Liver (tissue), 9 donors: Measurements from ENCODE around the gene SERPINB1. TPM values are rescaled to one million over a fixed set of nuclear protein-coding genes. Genes with fewer than 3 reads are reported as not detected.

ENCODE experiments used
- DNase-seq: peaks from one replicate; pipeline ENCODE4 v3.0.0-alpha.2; 2017; ENCODE audit warnings: low spot score
- H3K27ac ChIP-seq, 2 donors: one replicate each; pipeline ENCODE4 v1.7.0; 2013; ENCODE audit warnings: inconsistent platforms in 2 of 2, low read length in 2 of 2, control low read depth in 1 of 2, low read depth in 1 of 2, mild to moderate bottlenecking in 1 of 2
- H3K27me3 ChIP-seq, 4 donors: one replicate each; pipeline versions ENCODE4 v1.6.1 to v1.7.0; 2013; ENCODE audit warnings: low read length in 3 of 4, inconsistent platforms in 1 of 4, mild to moderate bottlenecking in 1 of 4, moderate library complexity in 1 of 4; ENCODE audit not compliant: control insufficient read depth in 4 of 4, insufficient read depth in 4 of 4
- H3K36me3 ChIP-seq, 4 donors: one replicate each; pipeline versions ENCODE4 v1.6.1 to v1.7.0; 2013; ENCODE audit warnings: low read length in 3 of 4, mild to moderate bottlenecking in 3 of 4, low read depth in 1 of 4, moderate library complexity in 1 of 4; ENCODE audit not compliant: control insufficient read depth in 4 of 4, insufficient read depth in 3 of 4
- H3K4me1 ChIP-seq, 4 donors: one replicate each; pipeline versions ENCODE4 v1.6.1 to v1.7.0; 2013; ENCODE audit warnings: low read length in 3 of 4, mild to moderate bottlenecking in 3 of 4, moderate library complexity in 1 of 4; ENCODE audit not compliant: control insufficient read depth in 4 of 4, insufficient read depth in 4 of 4
- H3K4me3 ChIP-seq, 3 donors: one replicate each; pipeline versions ENCODE4 v1.6.1 to v1.7.0; 2013; ENCODE audit warnings: low read length in 3 of 3, control low read depth in 1 of 3, low read depth in 1 of 3, mild to moderate bottlenecking in 1 of 3
- H3K9ac ChIP-seq, 2 donors: one replicate each; pipeline ENCODE4 v1.7.0; 2013; ENCODE audit warnings: low read length in 2 of 2, mild to moderate bottlenecking in 2 of 2, moderate library complexity in 2 of 2, control low read depth in 1 of 2, low read depth in 1 of 2
- H3K9me3 ChIP-seq, 4 donors: one replicate each; pipeline versions ENCODE4 v1.6.1 to v1.7.0; 2013; ENCODE audit warnings: low read length in 3 of 4; ENCODE audit not compliant: control insufficient read depth in 4 of 4
- CTCF ChIP-seq: fragments of 150-350 bp; IDR thresholded peaks from 2 replicates; pipeline ENCODE4 v1.5.1; 2017; ENCODE audit warnings: improper control_type of control experiment, low read depth, low read length; ENCODE audit not compliant: missing input control
- FOXA1 ChIP-seq: IDR thresholded peaks from 2 replicates; pipeline ENCODE4 v1.6.1; 2016; ENCODE audit warnings: antibody characterized with exemption
- FOXA2 ChIP-seq: IDR thresholded peaks from 2 replicates; pipeline ENCODE4 v1.6.1; 2016; ENCODE audit warnings: antibody characterized with exemption
- GABPA ChIP-seq, 2 donors: IDR thresholded peaks in 1 of 2; conservative IDR thresholded peaks in 1 of 2; 2 replicates each; pipeline ENCODE4 v1.6.1; 2016; ENCODE audit warnings: antibody characterized with exemption in 2 of 2, mild to moderate bottlenecking in 1 of 2, moderate library complexity in 1 of 2
- HNF4A ChIP-seq, 2 donors: conservative IDR thresholded peaks; 2 replicates each; pipeline ENCODE4 v1.6.1; 2016; ENCODE audit warnings: antibody characterized with exemption in 2 of 2, mild to moderate bottlenecking in 2 of 2
- HNF4G ChIP-seq: IDR thresholded peaks from 2 replicates; pipeline ENCODE4 v1.6.1; 2016; ENCODE audit warnings: antibody characterized with exemption
- JUND ChIP-seq, 2 donors: IDR thresholded peaks; 2 replicates each; pipeline ENCODE4 v1.6.1; 2016; ENCODE audit warnings: antibody characterized with exemption in 2 of 2
- NR2F2 ChIP-seq: IDR thresholded peaks from 2 replicates; pipeline ENCODE4 v1.6.1; 2016; ENCODE audit warnings: antibody characterized with exemption
- RAD21 ChIP-seq, 2 donors: IDR thresholded peaks; 2 replicates each; pipeline ENCODE4 v1.6.1; 2016; ENCODE audit warnings: antibody characterized with exemption in 2 of 2, mild to moderate bottlenecking in 2 of 2
- REST ChIP-seq: IDR thresholded peaks from 2 replicates; pipeline ENCODE4 v1.6.1; 2016; ENCODE audit warnings: antibody characterized with exemption, mild to moderate bottlenecking
- RXRA ChIP-seq, 2 donors: IDR thresholded peaks; 2 replicates each; pipeline ENCODE4 v1.6.1; 2017 to 2018; ENCODE audit warnings: antibody characterized with exemption in 2 of 2, mild to moderate bottlenecking in 1 of 2
- SP1 ChIP-seq: IDR thresholded peaks from 2 replicates; pipeline ENCODE4 v1.6.1; 2018; ENCODE audit warnings: antibody characterized with exemption, mild to moderate bottlenecking
- YY1 ChIP-seq: IDR thresholded peaks from 2 replicates; pipeline ENCODE4 v1.6.1; 2016; ENCODE audit warnings: antibody characterized with exemption, mild to moderate bottlenecking
- ZBTB33 ChIP-seq: IDR thresholded peaks from 2 replicates; pipeline ENCODE4 v1.6.1; 2016; ENCODE audit warnings: antibody characterized with exemption
- WGBS: extraction: QIAGEN DNeasy Blood & Tissue Kit; methylation state at CpG from one replicate; pipeline ENCODE4 v1.1.7; 2013; 5-methylcytosine and 5-hydroxymethylcytosine counted together
- polyA plus RNA-seq, 2 donors: library from polyadenylated mRNA; stranded (reverse) in 1 of 2; unstranded in 1 of 2; fragments of 200-250 nt in 1 of 2; fragments of >200 nt in 1 of 2; fragmentation: Nextera tagmentation in 1 of 2; extraction: Ambion mirVana in 1 of 2; gene quantifications; one replicate each; pipeline versions ENCODE4 v1.2.1 to v1.2.3, GENCODE V29; 2013 to 2015
- total RNA-seq, 2 donors: library from RNA; depleted of rRNA; stranded (reverse); fragments of >200 nt; gene quantifications; one replicate each; pipeline ENCODE4 v1.2.3, GENCODE V29; 2014
- TF ChIP-seq, protein P1 (sequence below): IDR thresholded peaks from 2 replicates; pipeline ENCODE4 v1.6.1; 2016; ENCODE audit warnings: antibody characterized with exemption
- TF ChIP-seq, protein P2 (sequence below): IDR thresholded peaks from 2 replicates; pipeline ENCODE4 v1.6.1; 2016; ENCODE audit warnings: antibody characterized with exemption
- donor health status: healthy.
- donor health status: healthy.
- donor health status: healthy.
- donor health status: healthy.
- donor health status: healthy.

SERPINB1 gene
- total and polyA plus RNA-seq, 4 donors: 12.5 to 34.3 (median 18.6) TPM

DNA sequence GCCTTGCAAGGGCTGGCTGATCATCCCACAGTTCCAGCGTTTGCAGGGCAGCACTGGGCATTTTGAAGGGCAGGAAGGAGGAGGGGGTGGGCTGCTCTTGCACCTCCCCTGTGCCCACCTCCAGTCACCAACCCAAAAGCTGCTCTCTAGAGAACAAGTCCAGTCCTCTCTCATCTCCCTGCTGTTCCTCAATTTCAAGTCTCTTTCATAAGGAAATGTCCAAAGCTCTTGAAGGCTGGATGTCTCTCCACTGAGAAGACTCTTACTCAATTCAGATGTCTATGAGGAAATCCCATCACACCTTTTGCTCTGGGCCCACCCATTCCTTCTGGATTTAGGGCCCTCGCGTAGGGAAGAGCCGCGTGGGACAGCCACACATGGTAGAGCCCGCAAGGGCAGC, 44.8 kb downstream of the SERPINB1 start:
- Histone ChIP-seq H3K36me3 (peaks cover 0 to 2% (median 0%) of the 10 kb centered on the region in 4 donors), H3K9ac (no peak overlapping the region), H3K27me3 (no peaks in the 10 kb centered on the region), H3K27ac (no peak overlapping the region), H3K4me3 (no peak overlapping the region), H3K9me3 (no peaks in the 10 kb centered on the region), H3K4me1 (no peaks in the 10 kb centered on the region)
- no peak for DNase-seq
- WGBS: 69% methylated on average over 6 of the region's 6 CpGs
- TF ChIP-seq REST: no peak
- TF ChIP-seq CTCF: no peak
- TF ChIP-seq JUND (IDR thresholded peaks at IDR 0.05): no peak
- no peak for TF ChIP-seq NR2F2
- TF ChIP-seq, protein P1, sequence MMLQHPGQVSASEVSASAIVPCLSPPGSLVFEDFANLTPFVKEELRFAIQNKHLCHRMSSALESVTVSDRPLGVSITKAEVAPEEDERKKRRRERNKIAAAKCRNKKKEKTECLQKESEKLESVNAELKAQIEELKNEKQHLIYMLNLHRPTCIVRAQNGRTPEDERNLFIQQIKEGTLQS: no peak
- no peak for TF ChIP-seq HNF4A (conservative IDR thresholded peaks at IDR 0.05)
- no peak for TF ChIP-seq ZBTB33
- TF ChIP-seq GABPA (IDR thresholded peaks at IDR 0.05 in 1 of 2, conservative IDR thresholded peaks at IDR 0.05 in 1 of 2): no peak
- no peak for TF ChIP-seq RXRA (IDR thresholded peaks at IDR 0.05)
- no peak for TF ChIP-seq SP1
- no peak for TF ChIP-seq FOXA1
- TF ChIP-seq FOXA2: no peak
- TF ChIP-seq, protein P2, sequence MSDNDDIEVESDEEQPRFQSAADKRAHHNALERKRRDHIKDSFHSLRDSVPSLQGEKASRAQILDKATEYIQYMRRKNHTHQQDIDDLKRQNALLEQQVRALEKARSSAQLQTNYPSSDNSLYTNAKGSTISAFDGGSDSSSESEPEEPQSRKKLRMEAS: no peak
- TF ChIP-seq HNF4G: no peak
- no peak for TF ChIP-seq RAD21 (IDR thresholded peaks at IDR 0.05)
- TF ChIP-seq YY1: no peak

GRCh38 chr6:2795956-2796355, 45.7 kb downstream of the SERPINB1 start:
- H3K4me3 ChIP-seq: no peak overlapping the region
- no peaks in the 10 kb centered on the region for H3K27me3 ChIP-seq
- 88% methylated on average over 16 of the region's 16 CpGs for WGBS

More at GRCh38 chr6:2795956-2796355, 45.7 kb downstream of the SERPINB1 start:
- H3K4me1 ChIP-seq: peaks cover 0 to 3% (median 1%) of the 10 kb centered on the region in 4 donors
- peaks cover 0 to 2% (median 0%) of the 10 kb centered on the region in 4 donors for H3K36me3 ChIP-seq
- no peak overlapping the region for H3K9ac ChIP-seq
- no peak overlapping the region for H3K27ac ChIP-seq
- no peak for DNase-seq
- TF ChIP-seq NR2F2 (no peak), YY1 (no peak), FOXA1 (no peak), RXRA (IDR thresholded peaks at IDR 0.05) (no peak), FOXA2 (no peak)
- H3K9me3 ChIP-seq: no peaks in the 10 kb centered on the region
